Esophagus muscularis mucosa (tissue), 4 donors: Measurements from ENCODE around the gene KIAA0930. TPM values are rescaled to one million over a fixed set of nuclear protein-coding genes. Genes with fewer than 3 reads are reported as not detected.

Experiments used
- DNase-seq: peaks from one replicate; pipeline ENCODE4 v3.0.0-alpha.2; 2017; ENCODE audit errors: extremely low spot score
- H3K27ac ChIP-seq, 4 donors: fragments of 200-600 bp; sonication (generic); replicated peaks in 1 of 4; 1 replicate in 3 of 4; 2 replicates in 1 of 4; pipeline ENCODE4 v1.5.1; 2016 to 2019; ENCODE audit warnings: mild to moderate bottlenecking in 1 of 4
- H3K27me3 ChIP-seq, 4 donors: fragments of 200-600 bp; sonication (generic); one replicate each; pipeline versions ENCODE4 v1.5.1 to v1.6.0; 2016 to 2019
- H3K36me3 ChIP-seq, 4 donors: fragments of 200-600 bp; sonication (generic); one replicate each; pipeline ENCODE4 v1.5.1; 2016 to 2019
- H3K4me1 ChIP-seq, 4 donors: fragments of 200-600 bp; sonication (generic); one replicate each; pipeline ENCODE4 v1.5.1; 2016 to 2019
- H3K4me3 ChIP-seq, 4 donors: fragments of 200-600 bp; sonication (generic); 1 replicate in 2 of 4; 2 replicates in 2 of 4; pipeline ENCODE4 v1.5.1; 2016 to 2019; ENCODE audit warnings: mild to moderate bottlenecking in 4 of 4, moderate library complexity in 1 of 4
- H3K9me3 ChIP-seq, 4 donors: fragments of 200-600 bp; sonication (generic); 1 replicate in 3 of 4; 2 replicates in 1 of 4; pipeline ENCODE4 v1.5.1; 2016 to 2019
- EP300 ChIP-seq: sonication (generic); formaldehyde crosslinking; IDR thresholded peaks from one replicate; pipeline ENCODE4 v1.6.1; 2017; ENCODE audit warnings: antibody characterized with exemption
- POLR2A ChIP-seq: fragments of 450-650 bp; IDR thresholded peaks from one replicate; pipeline ENCODE4 v1.6.1; 2017; ENCODE audit warnings: antibody characterized with exemption, moderate library complexity, mild to moderate bottlenecking, low read depth
- POLR2AphosphoS5 ChIP-seq, 2 donors: sonication (generic); formaldehyde crosslinking; IDR thresholded peaks; one replicate each; pipeline ENCODE4 v1.6.1; 2017; ENCODE audit warnings: antibody characterized with exemption in 2 of 2
- WGBS: methylation state at CpG from one replicate; pipeline ENCODE4 v1.1.5; 2018; 5-methylcytosine and 5-hydroxymethylcytosine counted together
- intact Hi-C: fragments of 100-400 bp; cut with DNase I; formaldehyde crosslinking; loops from one replicate; pipeline ENCODE4 v1.15.1; 2023
- total RNA-seq, 4 donors: library from RNA; depleted of rRNA; stranded (reverse); fragments of >200 nt; gene quantifications; one replicate each; pipeline versions ENCODE4 v1.1.0 to v1.2.1, GENCODE V29; 2016
- TF ChIP-seq, protein P1 (sequence below), 3 experiments: fragments of 200-600 bp in 2 of 3; fragments of 450-650 bp in 1 of 3; sonication (generic) in 2 of 3; IDR thresholded peaks; one replicate each; pipeline ENCODE4 v1.5.1; 2017 to 2019; ENCODE audit warnings: antibody characterized with exemption in 3 of 3, mild to moderate bottlenecking in 2 of 3, moderate library complexity in 1 of 3

KIAA0930 gene
- total RNA-seq, 4 donors from 2014 or later: 31.6 to 67.1 (median 46.8) TPM

GRCh38 chr22:45217806-45218205 is 22.9 kb downstream of the KIAA0930 start:
- no peaks in the 10 kb centered on the region for H3K9me3 ChIP-seq
- no peak overlapping the region for H3K27ac ChIP-seq
- H3K4me1 ChIP-seq: peaks cover 10 to 28% (median 20%) of the 10 kb centered on the region in 4 donors
- no peak overlapping the region for H3K4me3 ChIP-seq
- no peak for DNase-seq
- 92% methylated on average over 13 of the region's 14 CpGs for WGBS
- no peaks in the 10 kb centered on the region for H3K27me3 ChIP-seq
- TF ChIP-seq, protein P1, sequence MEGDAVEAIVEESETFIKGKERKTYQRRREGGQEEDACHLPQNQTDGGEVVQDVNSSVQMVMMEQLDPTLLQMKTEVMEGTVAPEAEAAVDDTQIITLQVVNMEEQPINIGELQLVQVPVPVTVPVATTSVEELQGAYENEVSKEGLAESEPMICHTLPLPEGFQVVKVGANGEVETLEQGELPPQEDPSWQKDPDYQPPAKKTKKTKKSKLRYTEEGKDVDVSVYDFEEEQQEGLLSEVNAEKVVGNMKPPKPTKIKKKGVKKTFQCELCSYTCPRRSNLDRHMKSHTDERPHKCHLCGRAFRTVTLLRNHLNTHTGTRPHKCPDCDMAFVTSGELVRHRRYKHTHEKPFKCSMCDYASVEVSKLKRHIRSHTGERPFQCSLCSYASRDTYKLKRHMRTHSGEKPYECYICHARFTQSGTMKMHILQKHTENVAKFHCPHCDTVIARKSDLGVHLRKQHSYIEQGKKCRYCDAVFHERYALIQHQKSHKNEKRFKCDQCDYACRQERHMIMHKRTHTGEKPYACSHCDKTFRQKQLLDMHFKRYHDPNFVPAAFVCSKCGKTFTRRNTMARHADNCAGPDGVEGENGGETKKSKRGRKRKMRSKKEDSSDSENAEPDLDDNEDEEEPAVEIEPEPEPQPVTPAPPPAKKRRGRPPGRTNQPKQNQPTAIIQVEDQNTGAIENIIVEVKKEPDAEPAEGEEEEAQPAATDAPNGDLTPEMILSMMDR (IDR thresholded peaks at IDR 0.05): no peak
- no peak for TF ChIP-seq POLR2A
- no peak for TF ChIP-seq POLR2AphosphoS5 (IDR thresholded peaks at IDR 0.05)
- no peak for TF ChIP-seq EP300
- no peaks in the 10 kb centered on the region for H3K36me3 ChIP-seq
- intact Hi-C loops: loop anchor here (10.0 kb wide), 1 partner anchor 53 kb away; the partner anchor contains the start of gene NUP50

GRCh38 chr22:45217345-45217744 is 23.3 kb downstream of the KIAA0930 start:
- peaks cover 12 to 32% (median 25%) of the 10 kb centered on the region in 4 donors for H3K4me1 ChIP-seq
- intact Hi-C loops: loop anchor here (10.0 kb wide), 1 partner anchor 53 kb away; the partner anchor contains the start of gene NUP50

GRCh38 chr22:45216133-45217003 is 24.3 kb downstream of the KIAA0930 start:
- TF ChIP-seq, protein P1 (IDR thresholded peaks at IDR 0.05): no peak
- H3K9me3 ChIP-seq: no peaks in the 10 kb centered on the region
- intact Hi-C loops: loop anchor here (10.0 kb wide), 1 partner anchor 52 kb away; the partner anchor contains the start of gene NUP50
- H3K4me3 ChIP-seq: no peak overlapping the region
- peaks cover 20 to 38% (median 35%) of the 10 kb centered on the region in 4 donors for H3K4me1 ChIP-seq
- 50% methylated on average over 19 of the region's 22 CpGs for whole genome bisulfite sequencing
- no peak overlapping the region for H3K27ac ChIP-seq
- DNase-seq: no peak
- no peaks in the 10 kb centered on the region for H3K36me3 ChIP-seq
- H3K27me3 ChIP-seq: no peaks in the 10 kb centered on the region

More at GRCh38 chr22:45217345-45217744, 23.3 kb downstream of the KIAA0930 start:
- Histone ChIP-seq H3K36me3 (no peaks in the 10 kb centered on the region), H3K27me3 (no peaks in the 10 kb centered on the region), H3K9me3 (no peaks in the 10 kb centered on the region), H3K27ac (no peak overlapping the region), H3K4me3 (no peak overlapping the region)
- TF ChIP-seq POLR2AphosphoS5 (IDR thresholded peaks at IDR 0.05) (no peak), EP300 (no peak), POLR2A (no peak)
- TF ChIP-seq, protein P1 (IDR thresholded peaks at IDR 0.05): no peak
- 96% methylated on average over 6 of the region's 6 CpGs for WGBS
- no peak for DNase-seq

GRCh38 chr22:45212992-45213751 is 27.5 kb downstream of the KIAA0930 start:
- TF ChIP-seq, protein P1 (IDR thresholded peaks at IDR 0.05): no peak
- TF ChIP-seq EP300 (no peak), POLR2A (no peak), POLR2AphosphoS5 (IDR thresholded peaks at IDR 0.05) (peak in 1 of 2 donors; percentile 8)
- no peak for DNase-seq
- Histone ChIP-seq H3K4me1 (peaks cover 26 to 63% (median 61%) of the 10 kb centered on the region in 4 donors), H3K4me3 (peak overlapping the region; percentile 41 to 58 (median 52)), H3K27me3 (no peaks in the 10 kb centered on the region), H3K9me3 (no peaks in the 10 kb centered on the region), H3K27ac (peak overlapping the region; percentile 63 to 81 (median 70)), H3K36me3 (peaks cover 0 to 19% (median 8%) of the 10 kb centered on the region in 4 donors)
- intact Hi-C loops: loop anchor here (10.0 kb wide), 1 partner anchor 48 kb away; the partner anchor contains the start of gene NUP50
- WGBS: 47% methylated on average over 21 of the region's 22 CpGs
